Endodermal cell (in vitro differentiated cells): Measurements from ENCODE around the gene OTUD3. TPM values are rescaled to one million over a fixed set of nuclear protein-coding genes. Genes with fewer than 3 reads are reported as not detected.

Experiments used
- DNase-seq: peaks from one replicate; pipeline ENCODE4 v3.0.0-alpha.2; 2017
- H3K27ac ChIP-seq: 2 replicates; pipeline ENCODE4 v1.5.1; 2013; ENCODE audit warnings: mild to moderate bottlenecking, low read depth, low read length, moderate library complexity
- H3K27me3 ChIP-seq: 2 replicates; pipeline ENCODE4 v1.6.1; 2013; ENCODE audit warnings: mild to moderate bottlenecking, low read length, moderate library complexity; ENCODE audit not compliant: insufficient read depth, control insufficient read depth, poor library complexity, severe bottlenecking
- H3K36me3 ChIP-seq: 2 replicates; pipeline ENCODE4 v1.7.0; 2013; ENCODE audit warnings: mild to moderate bottlenecking, low read length, moderate library complexity; ENCODE audit not compliant: control insufficient read depth, insufficient read depth
- H3K4me1 ChIP-seq: one replicate; pipeline ENCODE4 v1.7.0; 2013; ENCODE audit warnings: low read length; ENCODE audit not compliant: control insufficient read depth, insufficient read depth
- H3K4me3 ChIP-seq: 2 replicates; pipeline ENCODE4 v1.5.1; 2013; ENCODE audit warnings: mild to moderate bottlenecking, low read length, moderate library complexity
- H3K9ac ChIP-seq: 2 replicates; pipeline ENCODE4 v1.6.1; 2013; ENCODE audit warnings: mild to moderate bottlenecking, low read length, moderate library complexity; ENCODE audit not compliant: poor library complexity, severe bottlenecking; ENCODE audit errors: extremely low read depth
- H3K9me3 ChIP-seq: 2 replicates; pipeline ENCODE4 v1.6.1; 2013; ENCODE audit warnings: mild to moderate bottlenecking, low read length, moderate library complexity; ENCODE audit not compliant: control insufficient read depth
- H3K27ac Mint-ChIP-seq: 2 replicates; pipeline ENCODE4 v1.8.0; 2020; ENCODE audit warnings: mixed read lengths
- H3K27me3 Mint-ChIP-seq: 2 replicates; pipeline ENCODE4 v1.8.0; 2021; ENCODE audit warnings: mild to moderate bottlenecking, mixed read lengths; ENCODE audit not compliant: insufficient read depth
- H3K36me3 Mint-ChIP-seq: 2 replicates; pipeline ENCODE4 v1.8.0; 2020; ENCODE audit warnings: low read depth, mixed read lengths
- H3K4me1 Mint-ChIP-seq: 2 replicates; pipeline ENCODE4 v1.8.0; 2020; ENCODE audit warnings: mixed read lengths
- H3K4me3 Mint-ChIP-seq: 2 replicates; pipeline ENCODE4 v1.8.0; 2020; ENCODE audit warnings: mild to moderate bottlenecking, moderate library complexity, mixed read lengths
- H3K9me3 Mint-ChIP-seq: 2 replicates; pipeline ENCODE4 v1.8.0; 2020; ENCODE audit warnings: mild to moderate bottlenecking, mixed read lengths
- CTCF ChIP-seq: fragments of 200-600 bp; sonication (generic); conservative IDR thresholded peaks from 2 replicates; pipeline ENCODE4 v1.5.0; 2021; ENCODE audit warnings: antibody characterized with exemption, mild to moderate bottlenecking
- WGBS, 2 experiments: methylation state at CpG; one replicate each; pipeline versions ENCODE4 v1.1.5 to v1.1.7; 2013; ENCODE audit warnings: missing lambda C conversion rate in 2 of 2, mixed read lengths in 1 of 2; ENCODE audit not compliant: insufficient coverage in 1 of 2, insufficient read length in 1 of 2; 5-methylcytosine and 5-hydroxymethylcytosine counted together
- total RNA-seq, 2 donors: library from RNA; stranded (reverse); fragmentation: NEBNext Ultra II Directional in 1 of 2; extraction: Animal tissue kit (Norgen Biotek cat#: 25700) in 1 of 2; gene quantifications; 2 replicates in 1 of 2; 3 replicates in 1 of 2; pipeline ENCODE4 v1.2.1, GENCODE V29; 2021

The OTUD3 gene
- total RNA-seq, 2 donors from 2014 or later, result 14.5 to 25.0 TPM

GRCh38 chr1:19960591-19960990, 78.4 kb downstream of the OTUD3 start:
- no peaks in the 10 kb centered on the region for H3K4me1 ChIP-seq
- H3K9ac ChIP-seq, result no peak overlapping the region
- H3K4me3 ChIP-seq, result no peak overlapping the region
- no peak overlapping the region for H3K27ac ChIP-seq
- 52 to 62% methylated on average over 5 of the region's 5 CpGs for WGBS, 2 experiments
- H3K27me3 ChIP-seq, result peaks cover 87% of the 10 kb centered on the region
- Mint-ChIP-seq H3K4me1 (peaks cover 12% of the 10 kb centered on the region), H3K9me3 (peaks cover 15% of the 10 kb centered on the region), H3K27ac (no peak overlapping the region), H3K36me3 (no peaks in the 10 kb centered on the region), H3K27me3 (peaks cover 85% of the 10 kb centered on the region), H3K4me3 (no peak overlapping the region)
- H3K9me3 ChIP-seq, result peaks cover 25% of the 10 kb centered on the region
- no peaks in the 10 kb centered on the region for H3K36me3 ChIP-seq
- DNase-seq, result peak; percentile 50
- no peak for TF ChIP-seq CTCF

Other genes with a start within 250 kb of the OTUD3 start
- gene NBL1, start 238.1 kb upstream of the OTUD3 start, total RNA-seq, result 10 to 100 TPM; 13.7 to 32.4 TPM
- under 1 TPM in 1 of 2 donors, not detected in 1; 0.31 TPM for gene HTR6, start 217.5 kb upstream of the OTUD3 start, total RNA-seq
- gene TMCO4, start 82.5 kb upstream of the OTUD3 start, total RNA-seq, result 1 to 10 TPM; 6.2 to 6.6 TPM
- gene RNF186, start 67.1 kb upstream of the OTUD3 start, total RNA-seq, result not detected
- not detected for gene PLA2G2E, start 41.2 kb downstream of the OTUD3 start, total RNA-seq
- gene PLA2G2A, start 97.2 kb downstream of the OTUD3 start, total RNA-seq, result 1 to 10 TPM in 1 of 2 donors, not detected in 1; 1.0 TPM
- not detected for gene PLA2G5, start 187.8 kb downstream of the OTUD3 start, total RNA-seq
- gene PLA2G2D, start 237.1 kb downstream of the OTUD3 start, total RNA-seq, result not detected